ENCODE results near the gene SCARB1.

DNA sequence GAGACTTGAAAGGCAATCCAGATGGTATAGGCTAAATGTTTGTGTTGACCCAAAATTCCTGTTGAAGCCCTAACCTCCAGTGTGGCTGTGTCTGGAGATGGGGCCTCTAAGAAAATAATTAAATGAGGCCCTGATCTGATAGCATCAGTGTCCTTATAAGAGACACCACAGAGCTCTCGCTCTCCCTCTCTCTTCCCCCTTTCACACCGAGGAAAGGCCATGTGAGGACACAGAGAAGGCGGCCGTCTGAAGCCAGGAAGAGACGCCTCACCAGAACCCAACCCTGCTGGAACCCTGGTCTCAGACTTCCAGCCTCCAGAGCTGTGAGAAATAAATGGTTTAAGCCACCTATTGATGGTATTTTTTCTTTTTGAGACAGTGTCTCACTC is 87.5 kb downstream of the SCARB1 start:
- TF ChIP-seq, protein P1, sequence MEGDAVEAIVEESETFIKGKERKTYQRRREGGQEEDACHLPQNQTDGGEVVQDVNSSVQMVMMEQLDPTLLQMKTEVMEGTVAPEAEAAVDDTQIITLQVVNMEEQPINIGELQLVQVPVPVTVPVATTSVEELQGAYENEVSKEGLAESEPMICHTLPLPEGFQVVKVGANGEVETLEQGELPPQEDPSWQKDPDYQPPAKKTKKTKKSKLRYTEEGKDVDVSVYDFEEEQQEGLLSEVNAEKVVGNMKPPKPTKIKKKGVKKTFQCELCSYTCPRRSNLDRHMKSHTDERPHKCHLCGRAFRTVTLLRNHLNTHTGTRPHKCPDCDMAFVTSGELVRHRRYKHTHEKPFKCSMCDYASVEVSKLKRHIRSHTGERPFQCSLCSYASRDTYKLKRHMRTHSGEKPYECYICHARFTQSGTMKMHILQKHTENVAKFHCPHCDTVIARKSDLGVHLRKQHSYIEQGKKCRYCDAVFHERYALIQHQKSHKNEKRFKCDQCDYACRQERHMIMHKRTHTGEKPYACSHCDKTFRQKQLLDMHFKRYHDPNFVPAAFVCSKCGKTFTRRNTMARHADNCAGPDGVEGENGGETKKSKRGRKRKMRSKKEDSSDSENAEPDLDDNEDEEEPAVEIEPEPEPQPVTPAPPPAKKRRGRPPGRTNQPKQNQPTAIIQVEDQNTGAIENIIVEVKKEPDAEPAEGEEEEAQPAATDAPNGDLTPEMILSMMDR (IDR thresholded peaks at IDR 0.05) = no peak
- TF ChIP-seq POLR2A (IDR thresholded peaks at IDR 0.05) = no peak

All from right lobe of liver (tissue), 4 donors.